GM12864 (cell line): ENCODE measurements around the gene PLEKHM2.

Source experiments
- DNase-seq: peaks from one replicate; pipeline ENCODE4 v3.0.0-alpha.2; 2011; ENCODE audit warnings: low read depth
- H3K4me3 ChIP-seq: 2 replicates; pipeline ENCODE4 v1.5.1; 2011; ENCODE audit warnings: mild to moderate bottlenecking, low read depth, low read length, control low read depth
- CTCF ChIP-seq: IDR thresholded peaks from 2 replicates; pipeline ENCODE4 v1.5.1; 2011; ENCODE audit warnings: low read depth, mild to moderate bottlenecking, moderate library complexity, low read length, control low read depth, inconsistent platforms; ENCODE audit errors: missing control alignments

The PLEKHM2 gene

GRCh38 chr1:15681349-15682292 lies 2.5 kb upstream of the PLEKHM2 start:
- H3K4me3 ChIP-seq = no peak overlapping the region
- no peak for TF ChIP-seq CTCF
- no peak for DNase-seq

GRCh38 chr1:15682936-15683341 lies 1.2 kb upstream of the PLEKHM2 start:
- no peak overlapping the region for H3K4me3 ChIP-seq
- TF ChIP-seq CTCF = no peak
- no peak for DNase-seq

GRCh38 chr1:15683345-15684039 lies 628 bp upstream of the PLEKHM2 start:
- TF ChIP-seq CTCF = no peak
- DNase-seq = no peak
- peak overlapping the region; percentile 95 for H3K4me3 ChIP-seq

GRCh38 chr1:15684468-15685291 lies 560 bp downstream of the PLEKHM2 start:
- DNase-seq = no peak
- no peak for TF ChIP-seq CTCF
- peak overlapping the region; percentile 95 for H3K4me3 ChIP-seq

DNA sequence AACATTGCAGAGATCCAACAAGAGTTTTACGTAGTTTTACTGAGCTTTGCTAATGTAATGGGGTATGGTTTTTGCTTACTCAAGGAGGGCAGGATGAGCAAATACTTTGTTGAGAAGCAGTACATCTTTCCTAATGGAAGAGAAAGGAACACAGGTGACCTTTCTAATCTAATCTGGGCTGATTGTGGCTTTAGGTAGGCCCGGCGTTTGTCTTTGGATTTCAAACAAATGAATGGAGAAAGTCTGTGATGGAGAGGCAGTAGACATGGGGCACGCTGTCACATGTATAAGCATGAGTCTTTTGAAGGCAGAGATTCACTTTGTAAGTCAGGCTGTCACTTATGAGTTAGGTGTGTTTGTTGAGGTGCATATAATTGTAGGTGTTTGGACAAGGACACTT lies 1.7 kb downstream of the PLEKHM2 start:
- no peak for TF ChIP-seq CTCF
- DNase-seq = no peak
- no peak overlapping the region; the same call in 1 of the 2 replicates for H3K4me3 ChIP-seq

DNA sequence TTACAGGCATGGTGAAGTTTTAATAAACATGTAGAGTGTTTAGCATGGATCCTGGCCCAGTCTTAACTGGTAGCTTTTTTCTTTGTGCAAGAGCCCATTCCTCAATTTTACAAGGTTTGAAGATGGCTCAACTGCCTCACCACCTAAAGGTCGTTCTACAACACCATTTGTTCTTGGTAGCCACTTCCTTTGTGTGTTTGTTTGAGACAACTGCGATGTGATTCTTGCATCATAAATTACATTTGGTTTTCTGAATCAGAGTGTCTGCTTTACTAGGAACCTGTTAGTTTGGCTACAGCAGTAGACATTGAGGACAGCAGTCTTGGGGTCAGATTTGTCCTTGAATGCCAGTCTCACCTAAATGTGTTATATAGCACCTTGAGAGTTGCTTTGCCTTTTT lies 3.3 kb downstream of the PLEKHM2 start:
- no peak for TF ChIP-seq CTCF
- no peak overlapping the region for H3K4me3 ChIP-seq
- no peak for DNase-seq
